WTC11 (cell line): ENCODE results near the gene CIB2. TPM values are rescaled to one million over a fixed set of nuclear protein-coding genes. Genes with fewer than 3 reads are reported as not detected.
A peak's percentile ranks its signal among the peaks of the same experiment; 100 is the strongest.

ENCODE experiments used
- ATAC-seq: fragments of 200-7000 bp; cut with Tn5 transposase; 2 replicates; pipeline ENCODE4 v1.10.0; 2021; ENCODE audit warnings: mild to moderate bottlenecking, moderate library complexity
- CTCF ChIA-PET: fragments of 300-600 bp; sonication (Branson Sonifier 250); formaldehyde crosslinking; loops from one replicate; lab custom pipeline; 2021; ENCODE audit warnings: antibody characterized with exemption; lab: Charles Lee
- POLR2A ChIA-PET: fragments of 350-600 bp; sonication (Branson Sonifier 250); formaldehyde crosslinking; loops from one replicate; lab custom pipeline; 2021; ENCODE audit warnings: antibody characterized with exemption; lab: Charles Lee
- DNase-seq: peaks from one replicate; pipeline ENCODE4 v3.0.0; 2021; ENCODE audit warnings: low spot score
- H3K27ac Mint-ChIP-seq: 2 replicates; pipeline ENCODE4 v1.8.0; 2021; ENCODE audit warnings: mixed read lengths
- H3K27me3 Mint-ChIP-seq: 2 replicates; pipeline ENCODE4 v1.8.0; 2021; ENCODE audit warnings: low read depth, mild to moderate bottlenecking, moderate library complexity, mixed read lengths
- H3K36me3 Mint-ChIP-seq: 2 replicates; pipeline ENCODE4 v1.8.0; 2021; ENCODE audit warnings: mixed read lengths
- H3K4me1 Mint-ChIP-seq: 2 replicates; pipeline ENCODE4 v1.8.0; 2022; ENCODE audit warnings: mixed read lengths
- H3K4me3 Mint-ChIP-seq: 2 replicates; pipeline ENCODE4 v1.8.0; 2021; ENCODE audit warnings: mild to moderate bottlenecking, moderate library complexity, mixed read lengths
- H3K9me3 Mint-ChIP-seq: 2 replicates; pipeline ENCODE4 v1.8.0; 2021; ENCODE audit warnings: mixed read lengths
- CBFB ChIP-seq: sonication (generic); formaldehyde crosslinking; IDR thresholded peaks from 2 replicates; pipeline ENCODE4 v1.8.1; 2022; ENCODE audit warnings: mild to moderate bottlenecking, low read depth, missing genetic modification reagents
- CREB1 ChIP-seq: sonication (generic); formaldehyde crosslinking; IDR thresholded peaks from 2 replicates; pipeline ENCODE4 v1.8.0; 2023; ENCODE audit warnings: mild to moderate bottlenecking, missing genetic modification reagents
- CTCF ChIP-seq: fragments of 200-600 bp; IDR thresholded peaks from 2 replicates; pipeline ENCODE4 v1.8.0; 2022; ENCODE audit warnings: antibody characterized with exemption
- FOXP1 ChIP-seq: sonication (generic); formaldehyde crosslinking; IDR thresholded peaks from 2 replicates; pipeline ENCODE4 v1.8.0; 2022; ENCODE audit warnings: missing genetic modification reagents, mild to moderate bottlenecking, moderate library complexity, borderline replicate concordance
- GRHL2 ChIP-seq: fragments of 250-450 bp; sonication (Bioruptor Pico); IDR thresholded peaks from 2 replicates; pipeline ENCODE4 v1.8.0; 2022; ENCODE audit warnings: mild to moderate bottlenecking, moderate library complexity; ENCODE audit not compliant: insufficient replicate concordance, severe bottlenecking
- GTF2I ChIP-seq: fragments of 250-450 bp; sonication (Bioruptor Pico); conservative IDR thresholded peaks from 2 replicates; pipeline ENCODE4 v1.4.0; 2021; ENCODE audit warnings: mild to moderate bottlenecking
- KAT7 ChIP-seq: sonication (generic); formaldehyde crosslinking; IDR thresholded peaks from 2 replicates; pipeline ENCODE4 v1.8.1; 2023; ENCODE audit warnings: missing genetic modification reagents, mild to moderate bottlenecking, borderline replicate concordance
- NR2C2 ChIP-seq: sonication (generic); formaldehyde crosslinking; IDR thresholded peaks from 2 replicates; pipeline ENCODE4 v1.8.0; 2022; ENCODE audit warnings: mild to moderate bottlenecking, missing genetic modification reagents
- RORB ChIP-seq: fragments of 250-450 bp; sonication (Bioruptor Pico); IDR thresholded peaks from 2 replicates; pipeline ENCODE4 v1.9.0; 2021; ENCODE audit warnings: mild to moderate bottlenecking
- STAT6 ChIP-seq: sonication (generic); formaldehyde crosslinking; conservative IDR thresholded peaks from 2 replicates; pipeline ENCODE4 v1.8.1; 2023; ENCODE audit warnings: mild to moderate bottlenecking, low read depth, missing genetic modification reagents, moderate library complexity
- TCF7 ChIP-seq: sonication (generic); formaldehyde crosslinking; IDR thresholded peaks from 2 replicates; pipeline ENCODE4 v1.8.0; 2022; ENCODE audit warnings: mild to moderate bottlenecking, low read depth, missing genetic modification reagents, moderate library complexity
- TEAD1 ChIP-seq: sonication (generic); formaldehyde crosslinking; IDR thresholded peaks from 2 replicates; pipeline ENCODE4 v1.8.0; 2022; ENCODE audit warnings: mild to moderate bottlenecking, missing genetic modification reagents
- TEAD4 ChIP-seq: sonication (generic); formaldehyde crosslinking; IDR thresholded peaks from 2 replicates; pipeline ENCODE4 v1.8.0; 2022; ENCODE audit warnings: mild to moderate bottlenecking, missing genetic modification reagents
- USF1 ChIP-seq: sonication (generic); formaldehyde crosslinking; IDR thresholded peaks from 2 replicates; pipeline ENCODE4 v1.8.0; 2022; ENCODE audit warnings: mild to moderate bottlenecking, missing genetic modification reagents
- USF2 ChIP-seq: sonication (generic); formaldehyde crosslinking; IDR thresholded peaks from 2 replicates; pipeline ENCODE4 v1.8.1; 2023; ENCODE audit warnings: mild to moderate bottlenecking, missing genetic modification reagents, moderate library complexity
- ZNF121 ChIP-seq: sonication (generic); formaldehyde crosslinking; IDR thresholded peaks from 2 replicates; pipeline ENCODE4 v1.8.0; 2023; ENCODE audit warnings: missing genetic modification reagents
- ZNF532 ChIP-seq: fragments of 250-450 bp; sonication (Bioruptor Pico); IDR thresholded peaks from 2 replicates; pipeline ENCODE4 v1.9.0; 2021; ENCODE audit warnings: mild to moderate bottlenecking, borderline replicate concordance
- total RNA-seq: library from RNA; stranded (reverse); gene quantifications from 3 replicates; pipeline ENCODE4 v1.2.3, GENCODE V29; 2021
- TF ChIP-seq, protein P1 (sequence below): sonication (generic); formaldehyde crosslinking; IDR thresholded peaks from 2 replicates; pipeline ENCODE4 v1.8.1; 2023; ENCODE audit warnings: mild to moderate bottlenecking, missing genetic modification reagents
- TF ChIP-seq, protein P2 (sequence below): sonication (generic); formaldehyde crosslinking; IDR thresholded peaks from 2 replicates; pipeline ENCODE4 v1.8.0; 2023; ENCODE audit warnings: missing genetic modification reagents
- TF ChIP-seq, protein P3 (sequence below): sonication (generic); formaldehyde crosslinking; IDR thresholded peaks from 2 replicates; pipeline ENCODE4 v1.8.1; 2022; ENCODE audit warnings: mild to moderate bottlenecking, moderate library complexity, missing genetic modification reagents

The CIB2 gene
- total RNA-seq, 1 experiment from 2014 or later: 45.2 TPM

DNA sequence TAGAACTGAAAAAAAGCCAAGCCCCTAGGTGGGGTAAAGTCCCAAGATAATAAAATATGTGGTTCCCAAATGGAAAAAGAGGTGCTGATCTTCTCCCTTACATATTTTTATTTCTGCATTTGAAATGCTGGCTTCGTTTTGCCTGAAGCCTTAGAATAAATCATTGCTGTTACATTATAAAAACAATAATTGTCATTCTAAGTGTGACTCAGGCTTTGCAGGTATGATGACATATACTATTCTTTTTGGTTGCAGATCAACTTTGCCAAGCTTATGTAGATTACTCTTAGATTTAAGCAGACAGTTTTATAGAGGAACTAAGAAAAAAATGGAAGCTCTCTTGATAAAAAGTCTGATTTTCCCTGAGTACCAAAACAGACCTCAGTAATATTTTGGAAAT is 25.4 kb upstream of the CIB2 start:
- H3K4me3 Mint-ChIP-seq: 0 out of 2 replicates have a peak overlapping the region, but pooled peaks have one; percentile 16
- H3K4me1 Mint-ChIP-seq: peaks cover 30% of the 10 kb centered on the region
- CTCF ChIA-PET: interaction anchor here (0.6 to 2.0 kb wide), 6 partner anchors 16 to 85 kb away, joined by 3 to 10 read pairs (median 4); no protein-coding TSS in a partner anchor
- H3K36me3 Mint-ChIP-seq: peaks cover 2% of the 10 kb centered on the region; the same call in 1 of the 2 replicates
- no peak for DNase-seq
- peak overlapping the region; percentile 64 for H3K27ac Mint-ChIP-seq
- no peak for ATAC-seq
- H3K9me3 Mint-ChIP-seq: no peaks in the 10 kb centered on the region
- TF ChIP-seq, protein P1, sequence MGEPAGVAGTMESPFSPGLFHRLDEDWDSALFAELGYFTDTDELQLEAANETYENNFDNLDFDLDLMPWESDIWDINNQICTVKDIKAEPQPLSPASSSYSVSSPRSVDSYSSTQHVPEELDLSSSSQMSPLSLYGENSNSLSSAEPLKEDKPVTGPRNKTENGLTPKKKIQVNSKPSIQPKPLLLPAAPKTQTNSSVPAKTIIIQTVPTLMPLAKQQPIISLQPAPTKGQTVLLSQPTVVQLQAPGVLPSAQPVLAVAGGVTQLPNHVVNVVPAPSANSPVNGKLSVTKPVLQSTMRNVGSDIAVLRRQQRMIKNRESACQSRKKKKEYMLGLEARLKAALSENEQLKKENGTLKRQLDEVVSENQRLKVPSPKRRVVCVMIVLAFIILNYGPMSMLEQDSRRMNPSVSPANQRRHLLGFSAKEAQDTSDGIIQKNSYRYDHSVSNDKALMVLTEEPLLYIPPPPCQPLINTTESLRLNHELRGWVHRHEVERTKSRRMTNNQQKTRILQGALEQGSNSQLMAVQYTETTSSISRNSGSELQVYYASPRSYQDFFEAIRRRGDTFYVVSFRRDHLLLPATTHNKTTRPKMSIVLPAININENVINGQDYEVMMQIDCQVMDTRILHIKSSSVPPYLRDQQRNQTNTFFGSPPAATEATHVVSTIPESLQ (CRISPR knock-in tag): no peak
- TF ChIP-seq CBFB: no peak
- TF ChIP-seq, protein P2, sequence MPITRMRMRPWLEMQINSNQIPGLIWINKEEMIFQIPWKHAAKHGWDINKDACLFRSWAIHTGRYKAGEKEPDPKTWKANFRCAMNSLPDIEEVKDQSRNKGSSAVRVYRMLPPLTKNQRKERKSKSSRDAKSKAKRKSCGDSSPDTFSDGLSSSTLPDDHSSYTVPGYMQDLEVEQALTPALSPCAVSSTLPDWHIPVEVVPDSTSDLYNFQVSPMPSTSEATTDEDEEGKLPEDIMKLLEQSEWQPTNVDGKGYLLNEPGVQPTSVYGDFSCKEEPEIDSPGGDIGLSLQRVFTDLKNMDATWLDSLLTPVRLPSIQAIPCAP: no peak
- TF ChIP-seq KAT7: no peak
- TF ChIP-seq, protein P3, sequence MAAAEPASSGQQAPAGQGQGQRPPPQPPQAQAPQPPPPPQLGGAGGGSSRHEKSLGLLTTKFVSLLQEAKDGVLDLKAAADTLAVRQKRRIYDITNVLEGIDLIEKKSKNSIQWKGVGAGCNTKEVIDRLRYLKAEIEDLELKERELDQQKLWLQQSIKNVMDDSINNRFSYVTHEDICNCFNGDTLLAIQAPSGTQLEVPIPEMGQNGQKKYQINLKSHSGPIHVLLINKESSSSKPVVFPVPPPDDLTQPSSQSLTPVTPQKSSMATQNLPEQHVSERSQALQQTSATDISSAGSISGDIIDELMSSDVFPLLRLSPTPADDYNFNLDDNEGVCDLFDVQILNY (CRISPR knock-in tag): no peak
- TF ChIP-seq TEAD4 (CRISPR knock-in tag): no peak
- TF ChIP-seq ZNF121 (CRISPR knock-in tag): no peak
- TF ChIP-seq TCF7 (CRISPR knock-in tag): no peak
- no peak for TF ChIP-seq RORB (CRISPR knock-in tag)
- no peak for TF ChIP-seq CREB1 (CRISPR knock-in tag)
- TF ChIP-seq USF2 (CRISPR knock-in tag): no peak
- TF ChIP-seq USF1 (CRISPR knock-in tag): no peak
- TF ChIP-seq GRHL2 (CRISPR knock-in tag): no peak
- TF ChIP-seq, all 79 proteins: peak for 0
- no peaks in the 10 kb centered on the region for H3K27me3 Mint-ChIP-seq
- POLR2A ChIA-PET: no interaction called here

DNA sequence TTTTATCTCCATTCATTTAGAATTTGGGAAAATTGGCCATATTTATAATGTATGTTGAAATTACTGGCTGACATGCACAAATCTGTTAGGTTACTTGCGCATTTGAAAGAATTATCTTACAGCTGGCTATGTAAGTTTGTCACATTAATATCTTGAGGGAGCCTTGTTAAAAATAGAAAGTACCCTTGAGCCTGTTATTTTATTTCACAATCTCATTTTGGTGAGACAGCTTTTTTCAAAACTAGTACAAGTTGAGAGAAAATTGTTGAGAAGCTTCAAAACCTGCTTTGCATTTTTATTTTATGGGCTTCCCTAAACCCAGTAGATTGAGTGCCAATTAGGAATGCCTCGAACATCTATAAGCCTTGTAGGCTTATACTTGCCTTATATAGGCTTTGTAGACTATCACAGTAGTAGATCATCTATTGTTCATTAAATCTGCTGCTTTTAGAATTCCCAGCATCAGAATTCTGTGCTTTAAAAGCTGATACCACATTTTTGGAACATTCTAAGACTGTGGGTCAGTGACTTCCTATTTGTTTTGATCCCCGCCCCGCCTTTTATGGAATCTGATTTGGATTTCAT is 24.2 kb upstream of the CIB2 start:
- no peaks in the 10 kb centered on the region for H3K27me3 Mint-ChIP-seq
- no peaks in the 10 kb centered on the region for H3K9me3 Mint-ChIP-seq
- no peaks in the 10 kb centered on the region for H3K36me3 Mint-ChIP-seq
- POLR2A ChIA-PET: no interaction called here
- ATAC-seq: no peak
- H3K4me1 Mint-ChIP-seq: peaks cover 36% of the 10 kb centered on the region
- no peak overlapping the region for H3K27ac Mint-ChIP-seq
- DNase-seq: no peak
- CTCF ChIA-PET: interaction anchor here (1.0 to 2.0 kb wide), 2 partner anchors 35 to 47 kb away, joined by 4 to 10 read pairs; no protein-coding TSS in a partner anchor
- H3K4me3 Mint-ChIP-seq: no peak overlapping the region
- TF ChIP-seq TEAD1 (CRISPR knock-in tag) (no peak), ZNF121 (CRISPR knock-in tag) (no peak), STAT6 (CRISPR knock-in tag) (no peak), FOXP1 (CRISPR knock-in tag) (no peak), CTCF (no peak), NR2C2 (CRISPR knock-in tag) (no peak), GTF2I (no peak), KAT7 (no peak), ZNF532 (CRISPR knock-in tag) (no peak)
